Measurements from ENCODE around the gene EID1.

DNA sequence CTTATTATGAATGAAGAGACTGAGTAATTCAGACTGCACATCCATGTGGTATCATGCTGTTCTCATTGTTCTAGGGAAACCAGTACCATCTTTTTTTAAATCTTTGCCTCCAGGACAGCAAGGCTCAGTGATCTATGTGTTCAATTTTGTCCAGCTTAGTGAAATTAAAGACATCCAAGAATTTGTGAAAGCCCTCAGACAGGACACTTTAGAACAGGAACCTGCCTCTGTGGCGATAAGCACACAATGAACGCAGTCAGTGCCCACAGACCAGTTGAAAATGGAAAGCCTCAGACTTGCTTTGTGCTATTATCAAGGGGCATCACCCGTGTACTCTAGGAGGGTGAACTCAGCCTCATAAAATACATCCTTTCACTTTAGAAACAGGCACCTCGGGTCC lies 20.1 kb downstream of the EID1 start:
- TF ChIP-seq POLR2A (IDR thresholded peaks at IDR 0.05; ENCODE audit: low read depth, low read length) (no peak), TAF1 (IDR thresholded peaks at IDR 0.05; ENCODE audit: borderline replicate concordance, low read depth, low read length) (no peak), POLR2AphosphoS5 (IDR thresholded peaks at IDR 0.05; ENCODE audit: low read depth, low read length) (no peak)
